ENCODE measurements around the gene GLO1.

GRCh38 chr6:38631186-38631783 is 71.7 kb downstream of the GLO1 start:
- TF ChIP-seq CTCF (IDR thresholded peaks at IDR 0.05) (no peak), POLR2A (IDR thresholded peaks at IDR 0.05) (no peak)

Measured in lower leg skin (tissue), 3 donors.